Stomach (tissue), 9 donors: ENCODE measurements around the gene KCTD10. TPM values are rescaled to one million over a fixed set of nuclear protein-coding genes. Genes with fewer than 3 reads are reported as not detected.

Experiments
- DNase-seq, 2 donors: peaks; one replicate each; pipeline versions ENCODE4 v3.0.0 to v3.0.0-alpha.2; 2013 to 2019
- H3K27ac ChIP-seq, 5 donors: fragments of 200-600 bp in 4 of 5; sonication (generic) in 4 of 5; one replicate each; pipeline ENCODE4 v1.5.1; 2013 to 2019; ENCODE audit warnings: mild to moderate bottlenecking in 1 of 5, moderate library complexity in 1 of 5
- H3K27me3 ChIP-seq, 3 donors: fragments of 200-600 bp; sonication (generic); one replicate each; pipeline ENCODE4 v1.5.1; 2017 to 2019; ENCODE audit warnings: mixed run types in 1 of 3
- H3K36me3 ChIP-seq, 4 donors: fragments of 200-600 bp; sonication (generic); 1 replicate in 3 of 4; 2 replicates in 1 of 4; pipeline ENCODE4 v1.5.1; 2016 to 2019
- H3K4me1 ChIP-seq, 4 donors: fragments of 200-600 bp; sonication (generic); one replicate each; pipeline ENCODE4 v1.5.1; 2016 to 2019
- H3K4me3 ChIP-seq, 4 donors: fragments of 200-600 bp; sonication (generic) in 3 of 4; one replicate each; pipeline ENCODE4 v1.5.1; 2016 to 2019; ENCODE audit warnings: mild to moderate bottlenecking in 1 of 4
- H3K9me3 ChIP-seq, 4 donors: fragments of 200-600 bp; sonication (generic); one replicate each; pipeline ENCODE4 v1.5.1; 2016 to 2019
- EP300 ChIP-seq: sonication (generic); formaldehyde crosslinking; IDR thresholded peaks from one replicate; pipeline ENCODE4 v1.6.1; 2017; ENCODE audit warnings: antibody characterized with exemption
- POLR2A ChIP-seq, 4 donors: fragments of 450-650 bp; IDR thresholded peaks; one replicate each; pipeline ENCODE4 v1.6.1; 2016; ENCODE audit warnings: antibody characterized with exemption in 4 of 4, control low read depth in 2 of 4, mild to moderate bottlenecking in 1 of 4, moderate library complexity in 1 of 4
- POLR2AphosphoS5 ChIP-seq, 3 donors: sonication (generic); formaldehyde crosslinking; IDR thresholded peaks; one replicate each; pipeline ENCODE4 v1.6.1; 2016; ENCODE audit warnings: antibody characterized with exemption in 3 of 3
- WGBS, 5 donors: extraction: QIAGEN DNeasy Blood & Tissue Kit in 3 of 5; methylation state at CpG; one replicate each; pipeline versions ENCODE4 v1.1.5 to v1.1.7; 2013 to 2018; 5-methylcytosine and 5-hydroxymethylcytosine counted together
- intact Hi-C: fragments of 100-400 bp; cut with DNase I; formaldehyde crosslinking; loops from one replicate; pipeline ENCODE4 v1.15.1; 2023; ENCODE audit warnings: low total_unique reads
- polyA plus RNA-seq, 3 donors: library from polyadenylated mRNA; stranded (reverse); fragments of 200-250 nt; gene quantifications; one replicate each; pipeline ENCODE4 v1.2.3, GENCODE V29; 2013
- total RNA-seq, 5 donors: library from RNA; depleted of rRNA; stranded (reverse); fragments of >200 nt; gene quantifications; one replicate each; pipeline versions ENCODE4 v1.1.0 to v1.2.3, GENCODE V29; 2014 to 2016
- TF ChIP-seq, protein P1 (sequence below), 7 experiments: fragments of 450-650 bp in 4 of 7; fragments of 200-600 bp in 3 of 7; sonication (generic) in 3 of 7; IDR thresholded peaks; one replicate each; pipeline ENCODE4 v1.5.1; 2016 to 2019; ENCODE audit warnings: antibody characterized with exemption in 7 of 7, control low read depth in 2 of 7, mild to moderate bottlenecking in 1 of 7
- donor health status: healthy with polysubstance abuse.
- donor health status: Bipolar disorder and iron deficiency.
- donor health status: healthy.

Gene KCTD10
- total and polyA plus RNA-seq, 8 donors: 12.1 to 156 (median 35.1) TPM

DNA sequence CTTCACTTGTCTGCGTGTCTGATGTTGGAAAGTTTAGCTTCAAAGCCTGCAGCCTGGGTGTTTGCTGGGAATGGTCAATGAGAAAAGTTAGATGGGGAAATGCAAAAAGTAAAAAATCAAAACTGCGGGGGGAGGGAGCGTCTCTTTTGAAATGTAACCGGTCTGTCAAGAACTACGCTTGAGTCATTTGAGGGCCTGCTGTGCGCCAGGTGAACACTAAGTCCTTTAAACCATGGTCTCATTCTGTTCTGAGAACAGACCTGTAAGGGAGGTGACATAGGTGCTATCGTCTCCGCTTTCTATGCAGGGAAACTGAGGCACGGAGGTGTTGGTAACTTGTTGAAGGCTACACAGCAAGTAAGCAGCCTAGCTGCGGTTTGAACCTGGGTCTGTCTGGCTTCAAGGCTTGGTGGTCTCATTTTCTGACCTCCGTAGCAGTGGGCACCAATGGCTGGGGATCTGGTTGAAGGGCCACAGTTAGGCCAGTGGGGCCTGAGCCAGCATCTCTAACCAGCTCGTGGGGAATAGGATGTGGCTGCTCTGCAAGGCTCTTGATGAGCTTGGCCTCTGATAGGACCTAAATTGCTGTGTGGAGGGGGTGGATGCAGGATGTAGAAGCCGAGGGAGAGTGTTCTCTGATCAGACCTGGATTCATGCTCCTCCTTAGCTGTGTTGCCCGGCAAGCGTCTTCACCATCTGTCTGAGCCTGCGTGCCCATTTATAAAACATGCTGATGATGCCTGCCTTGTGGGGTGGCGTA is 41.5 kb downstream of the KCTD10 start:
- TF ChIP-seq, protein P1, sequence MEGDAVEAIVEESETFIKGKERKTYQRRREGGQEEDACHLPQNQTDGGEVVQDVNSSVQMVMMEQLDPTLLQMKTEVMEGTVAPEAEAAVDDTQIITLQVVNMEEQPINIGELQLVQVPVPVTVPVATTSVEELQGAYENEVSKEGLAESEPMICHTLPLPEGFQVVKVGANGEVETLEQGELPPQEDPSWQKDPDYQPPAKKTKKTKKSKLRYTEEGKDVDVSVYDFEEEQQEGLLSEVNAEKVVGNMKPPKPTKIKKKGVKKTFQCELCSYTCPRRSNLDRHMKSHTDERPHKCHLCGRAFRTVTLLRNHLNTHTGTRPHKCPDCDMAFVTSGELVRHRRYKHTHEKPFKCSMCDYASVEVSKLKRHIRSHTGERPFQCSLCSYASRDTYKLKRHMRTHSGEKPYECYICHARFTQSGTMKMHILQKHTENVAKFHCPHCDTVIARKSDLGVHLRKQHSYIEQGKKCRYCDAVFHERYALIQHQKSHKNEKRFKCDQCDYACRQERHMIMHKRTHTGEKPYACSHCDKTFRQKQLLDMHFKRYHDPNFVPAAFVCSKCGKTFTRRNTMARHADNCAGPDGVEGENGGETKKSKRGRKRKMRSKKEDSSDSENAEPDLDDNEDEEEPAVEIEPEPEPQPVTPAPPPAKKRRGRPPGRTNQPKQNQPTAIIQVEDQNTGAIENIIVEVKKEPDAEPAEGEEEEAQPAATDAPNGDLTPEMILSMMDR (IDR thresholded peaks at IDR 0.05): no peak
- TF ChIP-seq POLR2AphosphoS5 (IDR thresholded peaks at IDR 0.05): no peak
- TF ChIP-seq EP300: no peak
- TF ChIP-seq POLR2A (IDR thresholded peaks at IDR 0.05): no peak
- peaks cover 0 to under 1% (median 0%) of the 10 kb centered on the region in 4 donors for H3K36me3 ChIP-seq
- DNase-seq: no peak
- no peak overlapping the region for H3K4me3 ChIP-seq
- no peaks in the 10 kb centered on the region for H3K9me3 ChIP-seq
- H3K27me3 ChIP-seq: no peaks in the 10 kb centered on the region
- H3K27ac ChIP-seq: no peak overlapping the region
- intact Hi-C loops: no loop called here
- 66 to 79% (median 71%) methylated on average over 17 of the region's 17 CpGs for WGBS, 5 donors
- H3K4me1 ChIP-seq: peaks cover 0 to 11% (median 7%) of the 10 kb centered on the region in 4 donors

DNA sequence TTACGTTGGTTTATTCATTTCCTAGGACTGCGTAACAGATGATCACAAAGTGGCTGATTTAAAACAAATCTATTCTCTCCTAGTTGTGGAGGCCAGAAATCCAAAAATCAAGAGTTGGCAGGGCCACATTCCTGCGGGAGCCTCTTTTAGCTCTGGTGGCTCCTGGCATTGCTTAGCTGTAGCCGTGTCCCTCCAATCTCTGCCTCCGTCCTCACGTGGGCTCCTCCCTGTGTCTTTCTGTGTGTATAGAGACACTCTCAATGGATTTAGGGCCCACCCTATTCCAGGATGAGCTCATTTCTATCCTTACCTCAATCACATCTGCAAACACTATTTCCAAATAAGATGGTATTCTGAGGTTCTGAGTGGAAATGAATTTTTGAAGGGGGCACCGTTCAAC is 42.5 kb downstream of the KCTD10 start:
- no peak for TF ChIP-seq POLR2A (IDR thresholded peaks at IDR 0.05)
- no peak for TF ChIP-seq POLR2AphosphoS5 (IDR thresholded peaks at IDR 0.05)
- TF ChIP-seq EP300: no peak
- TF ChIP-seq, protein P1 (IDR thresholded peaks at IDR 0.05): no peak
- Histone ChIP-seq H3K27ac (no peak overlapping the region), H3K9me3 (no peaks in the 10 kb centered on the region), H3K27me3 (no peaks in the 10 kb centered on the region), H3K36me3 (no peaks in the 10 kb centered on the region), H3K4me3 (no peak overlapping the region), H3K4me1 (peaks cover 0 to 11% (median 7%) of the 10 kb centered on the region in 4 donors)
- WGBS, 5 donors: 80 to 88% (median 83%) methylated on average over 7 of the region's 7 CpGs
- intact Hi-C loops: no loop called here
- DNase-seq: no peak

DNA sequence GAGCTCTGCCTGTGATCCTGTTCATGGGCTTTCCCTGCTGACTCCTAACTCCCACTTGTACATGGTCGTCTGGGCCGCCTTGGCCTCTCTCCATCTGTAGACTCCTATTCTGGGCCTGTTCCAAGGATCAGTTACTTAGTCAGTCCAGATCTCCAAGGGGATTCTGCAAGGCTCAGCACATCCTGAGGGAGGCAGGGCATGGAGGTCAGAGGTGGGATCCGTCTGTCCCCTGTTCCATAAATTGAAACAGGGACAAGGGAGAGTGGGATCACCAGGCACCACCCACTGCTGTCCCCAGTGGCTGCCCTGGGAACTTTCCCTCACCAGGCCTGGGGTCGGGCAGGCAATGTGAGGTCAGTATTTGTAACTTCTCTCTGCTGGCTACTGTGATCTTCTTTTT is 43.5 kb downstream of the KCTD10 start:
- H3K36me3 ChIP-seq: no peaks in the 10 kb centered on the region
- TF ChIP-seq, protein P1 (IDR thresholded peaks at IDR 0.05): peak in 2 of 7 experiments; percentile 7 to 13
- TF ChIP-seq POLR2A (IDR thresholded peaks at IDR 0.05) (no peak), POLR2AphosphoS5 (IDR thresholded peaks at IDR 0.05) (no peak), EP300 (no peak)
- DNase-seq: peak in 1 of 2 donors; percentile 41
- H3K27ac ChIP-seq: no peak overlapping the region
- 69 to 78% (median 73%) methylated on average over 4 of the region's 4 CpGs for WGBS, 5 donors
- intact Hi-C loops: no loop called here
- H3K4me1 ChIP-seq: peaks cover 0 to 11% (median 7%) of the 10 kb centered on the region in 4 donors
- no peak overlapping the region for H3K4me3 ChIP-seq
- H3K27me3 ChIP-seq: no peaks in the 10 kb centered on the region
- H3K9me3 ChIP-seq: no peaks in the 10 kb centered on the region

DNA sequence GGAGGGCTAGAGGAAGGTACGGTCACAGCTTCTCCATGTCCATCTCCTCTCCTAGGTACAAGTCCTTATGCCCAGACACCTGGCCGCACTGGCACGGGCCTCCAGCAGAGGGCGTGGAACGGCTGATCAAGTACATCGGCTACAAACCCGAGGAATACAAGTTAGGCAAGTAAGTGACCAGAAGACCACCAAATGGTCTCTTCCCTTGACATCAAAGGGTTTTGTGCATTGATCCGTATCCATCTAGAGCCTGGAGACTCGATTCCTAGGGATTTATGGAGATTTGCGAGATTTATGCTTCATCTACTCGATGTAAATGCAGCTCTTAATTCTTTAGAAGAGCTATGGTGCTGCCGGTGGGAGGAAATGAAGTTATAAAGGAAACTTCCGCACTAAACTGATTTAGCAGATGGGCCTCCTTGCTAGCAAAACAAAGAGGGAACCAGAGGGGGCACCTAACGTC is 44.2 kb downstream of the KCTD10 start:
- DNase-seq: peak; percentile 87 to 91
- intact Hi-C loops: no loop called here
- Histone ChIP-seq H3K4me1 (peaks cover 0 to 15% (median 7%) of the 10 kb centered on the region in 4 donors), H3K4me3 (no peak overlapping the region), H3K27ac (no peak overlapping the region), H3K9me3 (no peaks in the 10 kb centered on the region), H3K27me3 (no peaks in the 10 kb centered on the region), H3K36me3 (no peaks in the 10 kb centered on the region)
- TF ChIP-seq, protein P1 (IDR thresholded peaks at IDR 0.05): peak in 5 of 7 experiments; percentile 38 to 83 (median 70)
- TF ChIP-seq POLR2AphosphoS5 (IDR thresholded peaks at IDR 0.05) (peak in 1 of 3 donors; percentile 39), EP300 (no peak), POLR2A (IDR thresholded peaks at IDR 0.05) (no peak)
- WGBS, 5 donors: 19 to 33% (median 27%) methylated on average over 14 of the region's 14 CpGs
